Prostate gland (tissue), 2 donors: Measurements from ENCODE around the gene LUZP1. TPM values are rescaled to one million over a fixed set of nuclear protein-coding genes. Genes with fewer than 3 reads are reported as not detected.

Source experiments
- DNase-seq: peaks from one replicate; pipeline ENCODE4 v3.0.0-alpha.2; 2019; ENCODE audit warnings: low spot score
- H3K27ac ChIP-seq, 2 donors: fragments of 200-600 bp; sonication (generic); 2 replicates each; pipeline ENCODE4 v1.5.1; 2017 to 2019
- H3K27me3 ChIP-seq: fragments of 200-600 bp; sonication (generic); replicated peaks from 2 replicates; pipeline ENCODE4 v1.5.1; 2019; ENCODE audit not compliant: insufficient read depth
- H3K36me3 ChIP-seq, 2 donors: fragments of 200-600 bp; sonication (generic); 1 replicate in 1 of 2; 2 replicates in 1 of 2; pipeline versions ENCODE4 v1.5.1 to v1.8.1; 2017 to 2019
- H3K4me1 ChIP-seq: fragments of 200-600 bp; sonication (generic); replicated peaks from 2 replicates; pipeline ENCODE4 v1.5.1; 2019
- H3K4me3 ChIP-seq, 2 donors: fragments of 200-600 bp; sonication (generic); 2 replicates each; pipeline ENCODE4 v1.5.1; 2017 to 2019
- H3K9me3 ChIP-seq: fragments of 200-600 bp; sonication (generic); 2 replicates; pipeline ENCODE4 v1.5.1; 2017
- POLR2A ChIP-seq: fragments of 450-650 bp; IDR thresholded peaks from one replicate; pipeline ENCODE4 v1.6.1; 2016; ENCODE audit warnings: antibody characterized with exemption, mild to moderate bottlenecking
- POLR2AphosphoS5 ChIP-seq: sonication (generic); formaldehyde crosslinking; IDR thresholded peaks from one replicate; pipeline ENCODE4 v1.6.1; 2017; ENCODE audit warnings: antibody characterized with exemption
- WGBS: methylation state at CpG from one replicate; pipeline ENCODE4 v1.1.5; 2018; 5-methylcytosine and 5-hydroxymethylcytosine counted together
- intact Hi-C: fragments of 100-400 bp; cut with DNase I; formaldehyde crosslinking; loops from one replicate; pipeline ENCODE4 v1.14.2; 2022
- total RNA-seq, 2 donors: library from RNA; depleted of rRNA; stranded (reverse); fragments of >200 nt; gene quantifications; one replicate each; pipeline ENCODE4 v1.1.0, GENCODE V29; 2016
- TF ChIP-seq, protein P1 (sequence below), 4 experiments: fragments of 200-600 bp in 2 of 4; fragments of 450-650 bp in 2 of 4; sonication (generic) in 2 of 4; IDR thresholded peaks; 1 replicate in 3 of 4; 2 replicates in 1 of 4; pipeline ENCODE4 v1.5.1; 2016 to 2019; ENCODE audit warnings: antibody characterized with exemption in 4 of 4, mild to moderate bottlenecking in 2 of 4, moderate library complexity in 2 of 4

Gene LUZP1
- total RNA-seq, 2 donors from 2014 or later, result 16.9 to 17.5 TPM

DNA sequence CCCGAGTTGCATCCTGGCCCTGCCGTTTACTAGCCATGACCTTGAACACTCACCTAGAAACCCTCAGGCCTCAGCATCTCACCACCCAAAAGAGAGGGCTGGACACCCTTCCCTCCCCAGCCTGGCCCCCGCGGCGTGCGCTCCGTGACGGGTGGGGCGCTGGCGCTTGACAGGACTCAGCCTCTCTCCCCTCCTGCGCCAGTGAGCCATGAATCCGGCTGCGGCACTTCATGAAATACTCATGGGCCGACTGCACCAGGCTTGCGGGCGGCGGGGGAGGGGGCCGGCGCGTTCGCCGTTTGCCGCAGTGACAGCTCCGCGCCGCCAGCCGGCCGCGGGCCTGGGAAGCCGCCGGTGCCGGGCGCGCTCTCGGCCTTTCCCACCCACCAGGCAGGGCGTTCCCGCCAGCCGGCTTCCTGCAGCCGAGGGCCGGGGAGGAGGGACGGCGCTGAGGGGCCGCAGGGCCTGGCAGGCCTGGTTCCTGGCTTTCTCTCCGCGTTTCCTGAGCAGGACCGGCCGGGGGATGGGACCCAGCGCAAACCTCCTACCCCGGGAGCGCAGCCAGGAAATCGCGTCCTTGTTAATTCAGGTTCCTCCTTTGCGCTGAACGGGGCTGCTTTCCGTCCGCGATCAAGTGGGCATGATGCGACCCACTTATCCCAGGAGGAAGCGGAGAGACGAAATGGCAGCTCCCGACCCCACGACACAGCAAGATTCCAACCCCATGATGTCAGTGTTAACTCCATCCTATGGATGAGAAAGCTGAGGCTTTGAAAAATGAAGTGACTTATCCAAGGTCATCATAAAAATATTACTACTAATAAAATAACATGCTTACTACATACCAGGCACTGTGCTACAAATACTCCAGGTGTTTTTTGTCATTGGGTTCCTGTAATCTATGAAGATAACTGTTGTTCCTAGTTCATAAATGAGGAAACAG is 9.1 kb upstream of the LUZP1 start:
- intact Hi-C loops, result no loop called here
- WGBS, result 1% methylated on average over 52 of the region's 62 CpGs
- DNase-seq, result peak; percentile 64

DNA sequence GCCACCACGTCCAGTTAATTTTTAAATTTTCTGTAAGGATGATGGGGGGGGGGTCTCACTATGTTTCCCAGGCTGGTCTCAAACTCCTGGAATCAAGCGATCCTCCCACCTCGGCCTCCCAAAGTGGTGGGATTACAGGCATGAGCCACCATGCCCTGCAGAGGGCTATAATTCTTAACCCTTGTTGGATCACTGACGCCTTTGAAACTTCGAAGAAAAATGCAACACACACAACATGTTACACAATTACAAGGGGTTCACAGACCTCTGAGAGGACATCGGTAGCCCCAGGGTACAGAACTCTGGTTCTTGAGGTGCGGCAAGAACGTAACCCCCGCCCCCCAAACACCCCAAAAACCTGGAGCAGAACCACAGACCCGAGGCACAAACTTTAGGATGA is 8.4 kb upstream of the LUZP1 start:
- H3K27me3 ChIP-seq, result no peaks in the 10 kb centered on the region
- no peaks in the 10 kb centered on the region for H3K36me3 ChIP-seq
- H3K27ac ChIP-seq, result peak overlapping the region; percentile 77 to 79
- peak overlapping the region; percentile 43 to 47 for H3K4me3 ChIP-seq
- no peaks in the 10 kb centered on the region for H3K4me1 ChIP-seq
- TF ChIP-seq, protein P1, sequence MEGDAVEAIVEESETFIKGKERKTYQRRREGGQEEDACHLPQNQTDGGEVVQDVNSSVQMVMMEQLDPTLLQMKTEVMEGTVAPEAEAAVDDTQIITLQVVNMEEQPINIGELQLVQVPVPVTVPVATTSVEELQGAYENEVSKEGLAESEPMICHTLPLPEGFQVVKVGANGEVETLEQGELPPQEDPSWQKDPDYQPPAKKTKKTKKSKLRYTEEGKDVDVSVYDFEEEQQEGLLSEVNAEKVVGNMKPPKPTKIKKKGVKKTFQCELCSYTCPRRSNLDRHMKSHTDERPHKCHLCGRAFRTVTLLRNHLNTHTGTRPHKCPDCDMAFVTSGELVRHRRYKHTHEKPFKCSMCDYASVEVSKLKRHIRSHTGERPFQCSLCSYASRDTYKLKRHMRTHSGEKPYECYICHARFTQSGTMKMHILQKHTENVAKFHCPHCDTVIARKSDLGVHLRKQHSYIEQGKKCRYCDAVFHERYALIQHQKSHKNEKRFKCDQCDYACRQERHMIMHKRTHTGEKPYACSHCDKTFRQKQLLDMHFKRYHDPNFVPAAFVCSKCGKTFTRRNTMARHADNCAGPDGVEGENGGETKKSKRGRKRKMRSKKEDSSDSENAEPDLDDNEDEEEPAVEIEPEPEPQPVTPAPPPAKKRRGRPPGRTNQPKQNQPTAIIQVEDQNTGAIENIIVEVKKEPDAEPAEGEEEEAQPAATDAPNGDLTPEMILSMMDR (IDR thresholded peaks at IDR 0.05), result no peak
- no peak for TF ChIP-seq POLR2A
- TF ChIP-seq POLR2AphosphoS5, result no peak
- intact Hi-C loops, result no loop called here
- H3K9me3 ChIP-seq, result no peaks in the 10 kb centered on the region
- WGBS, result 50% methylated on average over 10 of the region's 10 CpGs
- DNase-seq, result no peak

More for the DNA sequence above, 9.1 kb upstream of the LUZP1 start:
- no peaks in the 10 kb centered on the region for H3K27me3 ChIP-seq
- H3K27ac ChIP-seq, result peak overlapping the region; percentile 77 to 79
- H3K4me3 ChIP-seq, result peak overlapping the region; percentile 43 to 47
- TF ChIP-seq, protein P1 (IDR thresholded peaks at IDR 0.05), result peak in 2 of 4 experiments; percentile 32 to 56
- TF ChIP-seq POLR2A (peak; percentile 3), POLR2AphosphoS5 (no peak)
- no peaks in the 10 kb centered on the region for H3K9me3 ChIP-seq
- H3K4me1 ChIP-seq, result no peaks in the 10 kb centered on the region
- H3K36me3 ChIP-seq, result no peaks in the 10 kb centered on the region

DNA sequence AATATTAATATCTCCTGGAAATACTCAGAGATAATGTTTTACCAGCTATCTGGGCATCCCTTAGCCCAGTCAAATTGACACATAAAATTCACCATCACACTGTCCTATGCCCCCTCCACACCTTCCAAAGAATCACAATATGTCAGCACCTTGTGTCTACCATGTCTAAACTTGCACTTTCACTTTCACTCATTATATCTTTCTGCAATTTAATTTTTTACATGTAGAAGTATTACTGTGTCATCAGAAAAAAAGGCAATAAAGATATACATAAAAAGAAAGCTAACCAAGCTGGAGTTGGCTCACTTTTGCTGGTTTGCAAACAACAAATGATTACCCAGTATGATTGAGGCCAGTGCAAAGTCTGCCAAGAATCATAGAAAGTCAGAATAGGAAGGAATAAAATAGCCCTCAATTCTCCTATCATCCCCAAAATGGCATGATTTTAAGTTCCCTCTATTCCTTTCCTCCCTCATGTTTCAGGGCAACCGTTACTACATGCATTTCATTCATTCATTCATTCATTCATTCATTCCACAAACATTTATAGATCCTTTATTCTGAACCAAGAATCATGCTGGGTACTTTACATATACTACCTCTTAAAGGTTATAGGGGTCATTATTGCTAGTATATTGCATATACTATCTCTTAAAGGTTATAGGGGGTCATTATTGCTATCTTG is 5.9 kb upstream of the LUZP1 start:
- Histone ChIP-seq H3K4me3 (no peak overlapping the region), H3K4me1 (no peaks in the 10 kb centered on the region), H3K27me3 (no peaks in the 10 kb centered on the region), H3K27ac (no peak overlapping the region), H3K9me3 (no peaks in the 10 kb centered on the region), H3K36me3 (no peaks in the 10 kb centered on the region)
- 58% methylated on average over 1 of the region's 1 CpG for WGBS
- intact Hi-C loops, result no loop called here
- DNase-seq, result no peak
- TF ChIP-seq, protein P1 (IDR thresholded peaks at IDR 0.05), result no peak
- TF ChIP-seq POLR2A (no peak), POLR2AphosphoS5 (no peak)

DNA sequence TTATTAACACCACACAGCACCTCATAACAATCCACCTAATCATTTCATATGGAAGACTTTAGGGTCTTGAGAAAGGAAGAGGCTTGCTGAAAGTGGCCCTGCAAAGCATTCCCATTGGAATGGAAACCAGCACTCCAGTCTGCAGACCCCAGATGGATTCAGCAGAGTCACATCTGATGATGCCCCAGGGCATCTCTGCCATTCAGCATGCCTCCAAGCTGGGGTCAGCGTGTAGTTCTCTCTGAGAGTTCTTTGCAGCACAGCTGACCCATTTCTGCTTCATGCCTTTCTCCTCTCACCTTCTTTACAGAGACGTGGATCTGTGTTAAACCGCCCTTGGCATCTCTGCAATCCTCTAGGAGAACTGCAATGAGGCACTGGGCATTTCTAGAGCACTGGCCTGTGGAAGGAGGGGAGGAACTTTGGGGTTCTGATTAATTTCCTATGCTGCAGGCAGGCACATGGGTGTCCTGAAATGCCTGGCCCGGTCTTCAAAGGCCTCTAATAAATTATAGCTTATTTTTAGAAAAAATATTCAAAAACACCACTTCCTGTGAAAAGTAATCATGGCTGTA is 2.6 kb upstream of the LUZP1 start:
- H3K36me3 ChIP-seq, result no peaks in the 10 kb centered on the region
- no peaks in the 10 kb centered on the region for H3K9me3 ChIP-seq
- peaks cover 4% of the 10 kb centered on the region for H3K4me1 ChIP-seq
- no peak for DNase-seq
- TF ChIP-seq POLR2AphosphoS5, result no peak
- TF ChIP-seq, protein P1 (IDR thresholded peaks at IDR 0.05), result no peak
- TF ChIP-seq POLR2A, result no peak
- no peaks in the 10 kb centered on the region for H3K27me3 ChIP-seq
- 47% methylated on average over 4 of the region's 4 CpGs for WGBS
- no peak overlapping the region for H3K4me3 ChIP-seq
- intact Hi-C loops, result no loop called here
- no peak overlapping the region for H3K27ac ChIP-seq
